H1 (cell line): ENCODE measurements around the gene PDCL3. TPM values are rescaled to one million over a fixed set of nuclear protein-coding genes. Genes with fewer than 3 reads are reported as not detected.

Source experiments
- CREB1 ChIP-seq: IDR thresholded peaks from 2 replicates; pipeline ENCODE4 v1.6.1; 2012; ENCODE audit warnings: inconsistent platforms
- HDAC6 ChIP-seq: IDR thresholded peaks from one replicate; pipeline ENCODE4 v1.7.1; 2012; ENCODE audit warnings: low read depth, mild to moderate bottlenecking, inconsistent platforms, low read length, moderate library complexity
- KDM5A ChIP-seq: fragments of 200-600 bp; IDR thresholded peaks from 2 replicates; pipeline ENCODE4 v1.7.1; 2012; ENCODE audit warnings: mild to moderate bottlenecking, low read length, inconsistent platforms, mixed read lengths
- NRF1 ChIP-seq: IDR thresholded peaks from 2 replicates; pipeline ENCODE4 v1.6.1; 2011; ENCODE audit warnings: mild to moderate bottlenecking, low read depth, low read length, improper control_type of control experiment
- PHF8 ChIP-seq: fragments of 200-600 bp; sonication (generic); conservative IDR thresholded peaks from 2 replicates; pipeline ENCODE4 v1.7.1; 2012; ENCODE audit warnings: low read depth, mild to moderate bottlenecking, inconsistent platforms, low read length, moderate library complexity
- SAP30 ChIP-seq: fragments of 300-600 bp; sonication (generic); IDR thresholded peaks from 2 replicates; pipeline ENCODE4 v1.7.1; 2012; ENCODE audit warnings: low read length, moderate library complexity, mild to moderate bottlenecking, inconsistent platforms; ENCODE audit not compliant: insufficient read depth, insufficient replicate concordance
- YY1 ChIP-seq: IDR thresholded peaks from 2 replicates; pipeline ENCODE4 v1.6.1; 2011; ENCODE audit warnings: low read depth, mild to moderate bottlenecking, low read length
- polyA plus RNA-seq, 7 experiments: library from polyadenylated mRNA; depleted of rRNA in 3 of 7; stranded (reverse) in 5 of 7; unstranded in 2 of 7; fragments of >200 nt in 5 of 7; fragments of 200-250 nt in 2 of 7; gene quantifications; 1 replicate in 5 of 7; 2 replicates in 1 of 7; 4 replicates in 1 of 7; pipeline versions ENCODE4 v1.2.1 to v1.2.3, GENCODE V29; 2011 to 2013; ENCODE audit warnings: missing spikeins in 2 of 7, mixed read lengths in 2 of 7
- total RNA-seq: library from RNA; stranded (reverse); fragmentation: NEBNext Ultra II Directional; extraction: Animal tissue kit (Norgen Biotek cat#: 25700); gene quantifications from 2 replicates; pipeline ENCODE4 v1.2.1, GENCODE V29; 2021
- TF ChIP-seq, protein P1 (sequence below), 3 experiments: IDR thresholded peaks; 1 replicate in 2 of 3; 2 replicates in 1 of 3; pipeline versions ENCODE4 v1.5.1 to v1.6.1; 2011; ENCODE audit warnings: low read length in 3 of 3, mild to moderate bottlenecking in 3 of 3, inconsistent platforms in 2 of 3, low read depth in 1 of 3, moderate library complexity in 1 of 3; ENCODE audit not compliant: insufficient read depth in 1 of 3; ENCODE audit errors: control extremely low read depth in 1 of 3

The PDCL3 gene
- total and polyA plus RNA-seq, 2 of the 8 experiments (the other 6 are each of a cell fraction or from before 2014, with no cell fraction given), result 19.8 to 29.4 TPM

DNA sequence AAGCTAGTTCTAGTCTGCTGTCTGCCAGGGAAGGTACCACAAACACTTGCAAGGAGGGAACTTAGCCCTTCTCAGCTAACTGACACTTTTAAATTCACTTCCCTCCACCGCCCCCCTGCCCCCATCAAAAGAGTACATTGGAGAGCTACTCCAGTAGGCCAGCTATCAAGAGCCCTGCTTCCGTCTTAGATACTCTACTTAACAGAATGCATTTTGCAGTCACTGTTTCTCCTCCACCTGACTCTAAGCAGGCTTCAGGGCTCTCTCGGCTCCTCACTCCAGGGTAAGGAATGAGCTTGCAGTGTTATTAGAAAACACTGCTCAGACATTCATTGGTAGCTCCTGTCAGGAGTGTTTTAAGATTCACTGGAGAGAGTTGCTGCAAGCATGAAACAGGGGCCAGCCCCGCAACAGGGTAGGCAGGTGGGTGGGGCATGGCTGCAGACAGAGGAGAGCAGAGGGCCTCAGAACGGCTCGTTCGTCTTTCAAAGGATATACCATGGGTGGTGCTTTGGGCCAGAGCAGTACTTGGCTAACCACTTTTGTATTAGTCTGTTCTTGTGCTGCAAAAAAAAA, 35.3 kb upstream of the PDCL3 start (continued):
- no peak for TF ChIP-seq HDAC6
- no peak for TF ChIP-seq NRF1
- TF ChIP-seq KDM5A, result no peak
- TF ChIP-seq PHF8, result no peak
- TF ChIP-seq, protein P1, sequence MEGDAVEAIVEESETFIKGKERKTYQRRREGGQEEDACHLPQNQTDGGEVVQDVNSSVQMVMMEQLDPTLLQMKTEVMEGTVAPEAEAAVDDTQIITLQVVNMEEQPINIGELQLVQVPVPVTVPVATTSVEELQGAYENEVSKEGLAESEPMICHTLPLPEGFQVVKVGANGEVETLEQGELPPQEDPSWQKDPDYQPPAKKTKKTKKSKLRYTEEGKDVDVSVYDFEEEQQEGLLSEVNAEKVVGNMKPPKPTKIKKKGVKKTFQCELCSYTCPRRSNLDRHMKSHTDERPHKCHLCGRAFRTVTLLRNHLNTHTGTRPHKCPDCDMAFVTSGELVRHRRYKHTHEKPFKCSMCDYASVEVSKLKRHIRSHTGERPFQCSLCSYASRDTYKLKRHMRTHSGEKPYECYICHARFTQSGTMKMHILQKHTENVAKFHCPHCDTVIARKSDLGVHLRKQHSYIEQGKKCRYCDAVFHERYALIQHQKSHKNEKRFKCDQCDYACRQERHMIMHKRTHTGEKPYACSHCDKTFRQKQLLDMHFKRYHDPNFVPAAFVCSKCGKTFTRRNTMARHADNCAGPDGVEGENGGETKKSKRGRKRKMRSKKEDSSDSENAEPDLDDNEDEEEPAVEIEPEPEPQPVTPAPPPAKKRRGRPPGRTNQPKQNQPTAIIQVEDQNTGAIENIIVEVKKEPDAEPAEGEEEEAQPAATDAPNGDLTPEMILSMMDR (IDR thresholded peaks at IDR 0.05; ENCODE audit: control extremely low read depth in 1 of 3, insufficient read depth in 1 of 3, low read depth in 1 of 3, low read length in 3 of 3), result no peak
- no peak for TF ChIP-seq CREB1
- no peak for TF ChIP-seq YY1
- TF ChIP-seq SAP30, result no peak
